Astrocyte (in vitro differentiated cells and primary cell): ENCODE measurements around the gene RTEL1. TPM values are rescaled to one million over a fixed set of nuclear protein-coding genes. Genes with fewer than 3 reads are reported as not detected.

Source experiments
- DNase-seq: peaks from one replicate; pipeline ENCODE4 v3.0.0-alpha.2; 2010; ENCODE audit warnings: low read depth
- FAIRE-seq: peaks from 2 replicates; lab custom pipeline; 2011; peaks lifted over from hg19 to GRCh38; lab: Jason Lieb, UNC
- H2AFZ ChIP-seq: 2 replicates; pipeline ENCODE4 v1.6.0; 2012; ENCODE audit warnings: low read depth, low read length, inconsistent platforms
- H3K27ac ChIP-seq: 2 replicates; pipeline ENCODE4 v1.5.1; 2011; ENCODE audit warnings: low read depth, low read length, inconsistent platforms
- H3K27me3 ChIP-seq: 2 replicates; pipeline ENCODE4 v1.6.0; 2011; ENCODE audit warnings: low read length, inconsistent platforms; ENCODE audit not compliant: insufficient read depth
- H3K36me3 ChIP-seq: 2 replicates; pipeline ENCODE4 v1.5.1; 2011; ENCODE audit warnings: low read length, inconsistent platforms; ENCODE audit not compliant: insufficient read depth
- H3K4me1 ChIP-seq: 2 replicates; pipeline ENCODE4 v1.5.1; 2011; ENCODE audit warnings: low read length, inconsistent platforms; ENCODE audit not compliant: insufficient read depth
- H3K4me2 ChIP-seq: 2 replicates; pipeline ENCODE4 v1.6.0; 2012; ENCODE audit warnings: low read length, inconsistent platforms
- H3K4me3 ChIP-seq: 2 replicates; pipeline ENCODE4 v1.5.1; 2011; ENCODE audit warnings: low read depth, mild to moderate bottlenecking, low read length, inconsistent platforms; ENCODE audit not compliant: insufficient read depth
- H3K79me2 ChIP-seq: 2 replicates; pipeline ENCODE4 v1.6.0; 2012; ENCODE audit warnings: mild to moderate bottlenecking, low read length, inconsistent platforms; ENCODE audit not compliant: insufficient read depth
- H3K9ac ChIP-seq: 2 replicates; pipeline ENCODE4 v1.6.0; 2012; ENCODE audit warnings: mild to moderate bottlenecking, low read length, inconsistent platforms
- H3K9me3 ChIP-seq: 2 replicates; pipeline ENCODE4 v1.5.1; 2012; ENCODE audit warnings: low read depth, mild to moderate bottlenecking, low read length, inconsistent platforms; ENCODE audit not compliant: insufficient read depth
- H4K20me1 ChIP-seq: 2 replicates; pipeline ENCODE4 v1.6.0; 2012; ENCODE audit warnings: low read length, inconsistent platforms; ENCODE audit not compliant: insufficient read depth
- H3K27ac Mint-ChIP-seq: one replicate; pipeline ENCODE4 v1.8.0; 2021; ENCODE audit warnings: mild to moderate bottlenecking, mixed read lengths; ENCODE audit not compliant: unreplicated experiment
- H3K27me3 Mint-ChIP-seq: one replicate; pipeline ENCODE4 v1.8.0; 2021; ENCODE audit warnings: low read depth, mixed read lengths; ENCODE audit not compliant: unreplicated experiment
- H3K36me3 Mint-ChIP-seq: one replicate; pipeline ENCODE4 v1.8.0; 2021; ENCODE audit warnings: low read depth, mixed read lengths; ENCODE audit not compliant: unreplicated experiment
- H3K4me1 Mint-ChIP-seq: one replicate; pipeline ENCODE4 v1.8.0; 2021; ENCODE audit warnings: low read depth, mixed read lengths; ENCODE audit not compliant: unreplicated experiment
- H3K4me3 Mint-ChIP-seq: one replicate; pipeline ENCODE4 v1.8.0; 2021; ENCODE audit warnings: mild to moderate bottlenecking, moderate library complexity, mixed read lengths; ENCODE audit not compliant: unreplicated experiment
- H3K9me3 Mint-ChIP-seq: one replicate; pipeline ENCODE4 v1.8.0; 2021; ENCODE audit warnings: mild to moderate bottlenecking, mixed read lengths; ENCODE audit not compliant: unreplicated experiment
- EZH2 ChIP-seq: IDR thresholded peaks from 2 replicates; pipeline ENCODE4 v1.6.1; 2012; ENCODE audit warnings: mild to moderate bottlenecking, low read length, inconsistent platforms; ENCODE audit not compliant: insufficient read depth
- total RNA-seq: library from RNA; stranded (reverse); gene quantifications from 2 replicates; pipeline ENCODE4 v1.2.1, GENCODE V29; 2021
- TF ChIP-seq, protein P1 (sequence below): IDR thresholded peaks from 2 replicates; pipeline ENCODE4 v1.5.1; 2011; ENCODE audit warnings: low read depth, mild to moderate bottlenecking, inconsistent platforms, low read length, moderate library complexity; ENCODE audit not compliant: insufficient read depth

Gene RTEL1
- total RNA-seq, 1 donor from 2014 or later: 15.5 TPM

DNA sequence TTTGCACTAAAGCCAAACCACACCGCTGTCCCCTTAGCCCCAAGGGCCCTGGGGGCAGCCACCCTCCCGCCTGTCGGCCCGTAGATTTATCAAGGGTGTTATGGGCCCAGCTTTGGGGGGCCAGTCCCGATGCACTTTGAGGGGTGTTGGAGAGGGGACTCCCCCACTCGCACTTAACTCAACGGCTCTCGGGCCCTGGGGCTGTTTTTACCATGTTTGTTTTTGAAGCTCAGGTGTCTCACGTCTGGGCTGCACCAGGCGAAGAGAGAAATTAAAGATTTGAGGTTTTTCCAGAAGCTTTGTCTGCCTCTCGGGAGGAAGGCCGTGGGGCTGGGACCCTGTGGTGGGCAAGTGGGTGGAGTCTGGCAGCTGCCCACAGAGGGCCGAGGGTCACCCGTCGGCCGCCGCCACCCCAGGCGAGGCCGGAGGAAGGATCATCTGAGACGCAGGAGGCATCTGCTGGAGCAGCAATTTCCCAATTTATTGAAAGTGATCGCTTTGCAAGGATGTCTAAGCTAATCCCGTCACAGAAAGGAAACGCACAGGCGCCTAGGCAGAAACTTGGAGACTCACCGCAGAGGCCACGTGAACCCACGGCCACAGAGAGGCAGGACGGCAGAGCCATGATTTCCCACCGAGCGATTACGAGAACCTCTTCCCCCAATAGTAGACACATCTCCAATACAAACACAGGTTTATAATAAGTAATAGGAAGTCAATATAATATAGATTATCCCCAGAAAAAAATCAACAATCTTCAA, 85.3 kb downstream of the RTEL1 start:
- H3K4me2 ChIP-seq: no peak overlapping the region
- no peaks in the 10 kb centered on the region for H3K9me3 ChIP-seq
- no peaks in the 10 kb centered on the region for H3K36me3 ChIP-seq
- Mint-ChIP-seq H3K27me3 (no peaks in the 10 kb centered on the region), H3K4me1 (no peaks in the 10 kb centered on the region), H3K27ac (no peak overlapping the region), H3K9me3 (no peaks in the 10 kb centered on the region), H3K36me3 (peaks cover 4% of the 10 kb centered on the region), H3K4me3 (peak overlapping the region; percentile 55)
- TF ChIP-seq, protein P1, sequence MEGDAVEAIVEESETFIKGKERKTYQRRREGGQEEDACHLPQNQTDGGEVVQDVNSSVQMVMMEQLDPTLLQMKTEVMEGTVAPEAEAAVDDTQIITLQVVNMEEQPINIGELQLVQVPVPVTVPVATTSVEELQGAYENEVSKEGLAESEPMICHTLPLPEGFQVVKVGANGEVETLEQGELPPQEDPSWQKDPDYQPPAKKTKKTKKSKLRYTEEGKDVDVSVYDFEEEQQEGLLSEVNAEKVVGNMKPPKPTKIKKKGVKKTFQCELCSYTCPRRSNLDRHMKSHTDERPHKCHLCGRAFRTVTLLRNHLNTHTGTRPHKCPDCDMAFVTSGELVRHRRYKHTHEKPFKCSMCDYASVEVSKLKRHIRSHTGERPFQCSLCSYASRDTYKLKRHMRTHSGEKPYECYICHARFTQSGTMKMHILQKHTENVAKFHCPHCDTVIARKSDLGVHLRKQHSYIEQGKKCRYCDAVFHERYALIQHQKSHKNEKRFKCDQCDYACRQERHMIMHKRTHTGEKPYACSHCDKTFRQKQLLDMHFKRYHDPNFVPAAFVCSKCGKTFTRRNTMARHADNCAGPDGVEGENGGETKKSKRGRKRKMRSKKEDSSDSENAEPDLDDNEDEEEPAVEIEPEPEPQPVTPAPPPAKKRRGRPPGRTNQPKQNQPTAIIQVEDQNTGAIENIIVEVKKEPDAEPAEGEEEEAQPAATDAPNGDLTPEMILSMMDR: no peak
- no peak for TF ChIP-seq EZH2
- no peak overlapping the region for H3K4me3 ChIP-seq
- no peak overlapping the region for H3K27ac ChIP-seq
- peaks cover 8% of the 10 kb centered on the region for H3K79me2 ChIP-seq
- H3K4me1 ChIP-seq: peaks cover 15% of the 10 kb centered on the region
- no peak overlapping the region for H2AFZ ChIP-seq
- FAIRE-seq (no peak), DNase-seq (no peak)
- no peaks in the 10 kb centered on the region for H3K27me3 ChIP-seq
- H4K20me1 ChIP-seq: peaks cover 21% of the 10 kb centered on the region
- H3K9ac ChIP-seq: no peak overlapping the region

DNA sequence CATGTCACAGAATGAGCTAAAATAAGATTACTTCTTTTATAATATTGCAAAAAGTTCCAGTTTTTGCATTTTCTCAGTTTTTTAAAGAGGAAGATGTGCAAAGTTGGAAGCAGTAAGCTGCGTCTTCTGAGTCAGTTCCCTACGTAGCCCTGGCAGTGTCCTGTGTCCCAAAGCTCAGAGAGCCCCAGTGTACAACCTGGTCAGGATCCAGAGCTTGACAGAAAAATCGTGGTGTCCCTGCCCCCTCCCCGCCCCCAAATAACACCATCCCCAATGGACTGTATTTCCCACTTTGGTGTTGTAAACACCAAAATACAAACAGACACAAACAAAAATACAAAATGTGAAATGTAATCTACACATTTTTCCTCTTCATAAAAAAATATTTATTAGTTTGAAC, 86.0 kb downstream of the RTEL1 start:
- Histone ChIP-seq H3K4me2 (no peak overlapping the region), H4K20me1 (peaks cover 21% of the 10 kb centered on the region), H3K79me2 (peaks cover 8% of the 10 kb centered on the region), H3K4me1 (peaks cover 15% of the 10 kb centered on the region), H3K4me3 (no peak overlapping the region), H3K27me3 (no peaks in the 10 kb centered on the region), H3K9ac (no peak overlapping the region), H3K36me3 (no peaks in the 10 kb centered on the region), H3K9me3 (no peaks in the 10 kb centered on the region), H2AFZ (no peak overlapping the region), H3K27ac (no peak overlapping the region)
- no peak for TF ChIP-seq EZH2
- TF ChIP-seq, protein P1: no peak
- FAIRE-seq: no peak
- Mint-ChIP-seq H3K4me3 (no peak overlapping the region), H3K4me1 (no peaks in the 10 kb centered on the region), H3K36me3 (peaks cover 6% of the 10 kb centered on the region), H3K9me3 (no peaks in the 10 kb centered on the region), H3K27me3 (no peaks in the 10 kb centered on the region), H3K27ac (peak overlapping the region; percentile 58)
- no peak for DNase-seq
